Kidney epithelial cell (primary cell): Measurements from ENCODE around the gene MCM3. TPM values are rescaled to one million over a fixed set of nuclear protein-coding genes. Genes with fewer than 3 reads are reported as not detected.

ENCODE experiments used
- DNase-seq: peaks from one replicate; pipeline ENCODE4 v3.0.0-alpha.2; 2010; ENCODE audit warnings: low read depth
- H3K27me3 ChIP-seq: 2 replicates; pipeline ENCODE4 v1.6.0; 2011; ENCODE audit warnings: low read length; ENCODE audit not compliant: control insufficient read depth, insufficient read depth
- H3K36me3 ChIP-seq: 2 replicates; pipeline ENCODE4 v1.5.1; 2011; ENCODE audit warnings: low read length; ENCODE audit not compliant: control insufficient read depth, insufficient read depth
- H3K4me3 ChIP-seq: 2 replicates; pipeline ENCODE4 v1.5.1; 2011; ENCODE audit warnings: low read depth, mild to moderate bottlenecking, control low read depth, low read length
- total RNA-seq: library from RNA; depleted of rRNA; stranded (reverse); fragments of >200 nt; gene quantifications from 2 replicates; pipeline ENCODE4 v1.2.3, GENCODE V29; 2015
- TF ChIP-seq, protein P1 (sequence below): IDR thresholded peaks from 2 replicates; pipeline ENCODE4 v1.5.1; 2011; ENCODE audit warnings: mild to moderate bottlenecking, moderate library complexity, low read length, control low read depth, inconsistent platforms; ENCODE audit not compliant: insufficient read depth, poor library complexity, severe bottlenecking

Gene MCM3
- total RNA-seq, 1 donor from 2014 or later, result 37.1 TPM

DNA sequence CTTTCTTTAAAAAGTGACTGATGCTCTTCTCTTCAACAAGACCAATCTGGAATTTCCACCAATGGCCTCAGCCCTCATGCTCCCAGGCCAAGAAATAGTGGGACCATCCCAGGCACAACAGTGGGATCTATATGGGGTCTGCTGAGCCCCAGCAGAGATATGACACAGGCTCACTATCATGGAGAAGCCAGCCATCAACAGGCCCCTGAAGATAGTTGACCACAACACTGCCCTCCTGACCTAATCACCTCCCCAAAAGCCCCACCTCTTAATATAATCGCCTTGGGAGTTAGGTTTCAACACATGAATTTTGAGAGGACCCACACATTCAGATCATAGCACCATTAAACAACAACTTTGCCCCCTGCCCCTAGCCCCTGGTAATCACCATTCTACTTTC is 16.8 kb upstream of the MCM3 start:
- TF ChIP-seq, protein P1, sequence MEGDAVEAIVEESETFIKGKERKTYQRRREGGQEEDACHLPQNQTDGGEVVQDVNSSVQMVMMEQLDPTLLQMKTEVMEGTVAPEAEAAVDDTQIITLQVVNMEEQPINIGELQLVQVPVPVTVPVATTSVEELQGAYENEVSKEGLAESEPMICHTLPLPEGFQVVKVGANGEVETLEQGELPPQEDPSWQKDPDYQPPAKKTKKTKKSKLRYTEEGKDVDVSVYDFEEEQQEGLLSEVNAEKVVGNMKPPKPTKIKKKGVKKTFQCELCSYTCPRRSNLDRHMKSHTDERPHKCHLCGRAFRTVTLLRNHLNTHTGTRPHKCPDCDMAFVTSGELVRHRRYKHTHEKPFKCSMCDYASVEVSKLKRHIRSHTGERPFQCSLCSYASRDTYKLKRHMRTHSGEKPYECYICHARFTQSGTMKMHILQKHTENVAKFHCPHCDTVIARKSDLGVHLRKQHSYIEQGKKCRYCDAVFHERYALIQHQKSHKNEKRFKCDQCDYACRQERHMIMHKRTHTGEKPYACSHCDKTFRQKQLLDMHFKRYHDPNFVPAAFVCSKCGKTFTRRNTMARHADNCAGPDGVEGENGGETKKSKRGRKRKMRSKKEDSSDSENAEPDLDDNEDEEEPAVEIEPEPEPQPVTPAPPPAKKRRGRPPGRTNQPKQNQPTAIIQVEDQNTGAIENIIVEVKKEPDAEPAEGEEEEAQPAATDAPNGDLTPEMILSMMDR, result no peak
- Histone ChIP-seq H3K4me3 (no peak overlapping the region), H3K36me3 (no peaks in the 10 kb centered on the region), H3K27me3 (no peaks in the 10 kb centered on the region)
- no peak for DNase-seq

- DNase-seq, result no peak
- TF ChIP-seq, protein P1, result no peak
- H3K36me3 ChIP-seq, result no peaks in the 10 kb centered on the region
- no peaks in the 10 kb centered on the region for H3K27me3 ChIP-seq
- no peak overlapping the region for H3K4me3 ChIP-seq
These were observed 16.0 kb upstream of the MCM3 start for GRCh38 chr6:52300489-52300931.

- TF ChIP-seq, protein P1, result no peak
- Histone ChIP-seq H3K27me3 (no peaks in the 10 kb centered on the region), H3K36me3 (no peaks in the 10 kb centered on the region), H3K4me3 (no peak overlapping the region)
- DNase-seq, result no peak
These were observed 15.1 kb upstream of the MCM3 start for GRCh38 chr6:52299653-52300052.

- Histone ChIP-seq H3K4me3 (no peak overlapping the region), H3K36me3 (no peaks in the 10 kb centered on the region), H3K27me3 (no peaks in the 10 kb centered on the region)
- DNase-seq, result no peak
- TF ChIP-seq, protein P1, result no peak
These were observed 12.9 kb upstream of the MCM3 start for GRCh38 chr6:52297433-52297832.

DNA sequence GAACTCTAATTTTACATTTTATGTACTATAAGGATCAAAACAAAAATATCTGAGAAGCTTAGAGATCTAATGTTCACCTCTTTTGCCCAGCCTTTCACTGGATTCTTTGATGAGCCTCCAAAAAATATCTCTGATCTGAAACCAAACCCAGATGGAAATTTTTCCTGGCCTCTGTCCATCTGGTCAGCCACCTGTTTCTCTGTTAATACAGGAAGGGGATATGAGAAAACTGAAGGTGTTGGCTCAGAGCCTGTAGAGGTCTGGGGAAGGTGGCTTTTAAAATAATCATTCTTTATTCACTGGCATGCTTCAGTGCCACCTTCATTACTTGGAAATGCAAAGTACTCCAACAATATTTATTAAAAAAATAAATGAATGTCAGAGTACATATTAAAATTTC is 8.5 kb upstream of the MCM3 start:
- no peak for DNase-seq
- no peak overlapping the region for H3K4me3 ChIP-seq

GRCh38 chr6:52288841-52289240 is 4.3 kb upstream of the MCM3 start:
- DNase-seq, result no peak
- H3K4me3 ChIP-seq, result no peak overlapping the region
- H3K27me3 ChIP-seq, result no peaks in the 10 kb centered on the region
- TF ChIP-seq, protein P1, result no peak
- no peaks in the 10 kb centered on the region for H3K36me3 ChIP-seq

More for the DNA sequence above, 8.5 kb upstream of the MCM3 start:
- Histone ChIP-seq H3K36me3 (no peaks in the 10 kb centered on the region), H3K27me3 (no peaks in the 10 kb centered on the region)
- TF ChIP-seq, protein P1, result no peak
